Effector memory CD8-positive, alpha-beta T cell (primary cell): ENCODE data around the gene LONRF2.
"Not testable (repeated sequence)": the region's sequence is repeated elsewhere in the genome, so short reads cannot be mapped to it uniquely, and the experiment has no call there.

Source experiments
- ATAC-seq: fragments of 150-1000 bp; cut with Tn5 transposase; replicated peaks from 2 replicates; pipeline ENCODE4 v1.10.0; 2021; ENCODE audit warnings: mild to moderate bottlenecking, moderate library complexity
- DNase-seq, 3 experiments: peaks; one replicate each; pipeline ENCODE4 v3.0.0; 2021
- H3K27ac Mint-ChIP-seq, 2 donors: one replicate each; pipeline ENCODE4 v1.8.0; 2022; ENCODE audit warnings: mild to moderate bottlenecking in 2 of 2, mixed read lengths in 2 of 2, moderate library complexity in 2 of 2
- H3K27me3 Mint-ChIP-seq, 2 donors: one replicate each; pipeline ENCODE4 v1.8.0; 2022; ENCODE audit warnings: mixed read lengths in 2 of 2
- H3K36me3 Mint-ChIP-seq: one replicate; pipeline ENCODE4 v1.8.0; 2022; ENCODE audit warnings: mild to moderate bottlenecking, moderate library complexity, mixed read lengths; ENCODE audit not compliant: insufficient read depth
- H3K4me1 Mint-ChIP-seq, 2 donors: one replicate each; pipeline ENCODE4 v1.8.0; 2022; ENCODE audit warnings: low read depth in 2 of 2, mixed read lengths in 2 of 2
- H3K4me3 Mint-ChIP-seq, 2 donors: one replicate each; pipeline ENCODE4 v1.8.0; 2022; ENCODE audit warnings: mild to moderate bottlenecking in 2 of 2, mixed read lengths in 2 of 2, moderate library complexity in 2 of 2
- H3K9me3 Mint-ChIP-seq, 2 donors: one replicate each; pipeline ENCODE4 v1.8.0; 2022; ENCODE audit warnings: mixed read lengths in 2 of 2
- total RNA-seq, 9 experiments: gene quantifications; one replicate each; lab custom pipeline; 2026; lab: John Stamatoyannopoulos, UW

Gene LONRF2
- 0.17 to 10.9 (median 1.8) reads per million in 9 experiments for total RNA-seq

DNA sequence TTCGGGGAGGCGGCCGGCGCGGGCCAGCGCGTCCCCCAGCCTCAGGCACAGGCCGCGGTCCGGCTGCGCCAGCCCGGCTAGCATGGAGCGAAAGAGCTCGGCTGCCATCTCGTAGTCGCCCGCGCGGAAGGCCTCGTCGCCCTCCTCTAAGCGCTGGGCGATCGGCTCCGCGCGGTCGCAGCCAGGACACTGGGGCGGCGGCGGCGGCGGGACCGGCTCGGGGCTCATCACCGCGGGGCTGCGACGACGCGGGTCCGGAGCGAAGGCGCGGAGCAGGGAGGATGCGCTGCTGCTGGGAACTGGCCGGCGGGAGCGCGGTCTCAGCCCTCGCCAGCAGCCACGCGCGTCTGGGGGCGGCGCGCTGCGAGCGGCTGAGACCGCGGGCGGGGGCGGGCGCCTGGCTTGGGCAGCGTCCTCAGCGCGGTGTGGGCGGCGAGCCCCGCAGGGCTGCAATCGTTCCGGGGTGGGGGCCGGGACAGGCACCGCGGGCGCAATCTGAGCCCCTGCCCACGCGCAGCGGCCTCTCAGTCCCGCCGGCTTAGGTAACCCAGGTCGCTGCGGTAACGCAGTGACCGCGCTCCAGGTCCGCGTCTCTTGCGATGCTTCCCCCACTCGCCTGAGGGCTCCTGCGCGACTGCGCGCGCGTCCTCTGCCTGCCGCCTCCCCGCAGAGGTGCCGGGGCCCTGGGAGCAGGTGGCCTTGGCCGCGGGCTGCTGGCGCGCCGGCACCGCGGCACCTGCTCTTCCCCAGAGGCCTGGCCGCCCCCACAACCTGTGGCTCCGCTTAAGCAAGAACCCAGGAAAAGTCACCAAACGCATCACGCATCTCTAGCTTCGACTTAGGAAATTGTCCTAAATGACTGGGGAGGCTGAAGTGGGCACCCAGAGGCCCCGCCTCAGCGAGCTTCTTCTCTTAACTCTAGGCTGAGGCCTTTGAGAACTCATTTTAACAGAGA, at the start of gene LONRF2:
LONRF2 (minus strand) TSS at position 636 of the 955 bp plus-strand sequence; CDS start at position 228, 408 bp downstream.
- no peaks in the 10 kb centered on the region for H3K36me3 Mint-ChIP-seq
- H3K4me3 Mint-ChIP-seq = peak within 1 kb of the TSS; percentile 27 to 34
- H3K27me3 Mint-ChIP-seq = peaks cover 57 to 65% of the 10 kb centered on the region in 2 donors
- peaks cover 2 to 7% of the 10 kb centered on the region in 2 donors for H3K9me3 Mint-ChIP-seq
- H3K4me1 Mint-ChIP-seq = no peaks in the 10 kb centered on the region
- no peak within 1 kb of the TSS for H3K27ac Mint-ChIP-seq
- no peak for DNase-seq
- ATAC-seq = no peak

DNA sequence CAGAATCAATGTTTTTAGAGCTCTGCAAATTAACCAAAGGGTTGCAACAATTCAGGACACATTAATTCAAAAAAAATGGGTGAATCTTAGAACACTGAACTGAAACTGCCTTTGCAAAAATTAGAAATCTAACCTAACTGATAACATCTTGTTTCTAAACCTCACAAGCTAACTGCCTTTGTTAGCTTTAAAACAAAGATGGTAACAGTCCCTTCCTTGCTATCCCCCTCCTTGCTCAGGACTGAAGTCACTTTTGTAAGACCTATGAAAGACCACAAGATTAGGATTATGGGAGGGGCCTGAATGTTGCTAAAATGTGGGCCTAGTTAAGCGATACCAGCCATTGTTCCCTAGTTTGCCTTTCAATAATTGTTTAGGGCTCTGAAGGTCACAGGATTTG, 44.9 kb upstream of the LONRF2 start:
- Mint-ChIP-seq H3K4me1 (no peaks in the 10 kb centered on the region), H3K27me3 (peaks cover 36 to 47% of the 10 kb centered on the region in 2 donors), H3K9me3 (peaks cover 3 to 28% of the 10 kb centered on the region in 2 donors), H3K36me3 (no peaks in the 10 kb centered on the region), H3K4me3 (no peak overlapping the region), H3K27ac (no peak overlapping the region)
- no peak for DNase-seq
- no peak for ATAC-seq

DNA sequence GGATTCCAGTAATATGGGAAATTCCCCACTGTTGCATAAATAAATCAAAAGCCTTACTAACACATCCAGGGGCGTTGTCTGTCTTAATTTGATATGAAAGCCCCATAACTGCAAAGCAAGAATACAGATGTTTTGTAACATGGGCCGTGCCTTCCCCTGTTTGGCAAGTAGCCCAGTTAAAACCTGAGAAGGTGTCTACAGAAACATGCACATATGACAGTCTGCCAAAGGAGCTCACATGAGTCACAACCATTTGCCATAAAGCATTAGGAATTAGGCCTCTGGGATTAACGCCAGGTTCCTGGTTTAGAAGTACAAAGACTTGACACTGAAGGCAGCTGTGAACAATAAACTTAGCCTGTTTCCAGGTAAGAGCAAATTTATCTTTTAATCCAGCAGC, 43.1 kb upstream of the LONRF2 start:
- ATAC-seq (no peak), DNase-seq (no peak)
- Mint-ChIP-seq H3K27ac (no peak overlapping the region), H3K36me3 (no peaks in the 10 kb centered on the region), H3K4me1 (no peaks in the 10 kb centered on the region), H3K9me3 (peaks cover 4 to 18% of the 10 kb centered on the region in 2 donors), H3K4me3 (no peak overlapping the region), H3K27me3 (peaks cover 26 to 30% of the 10 kb centered on the region in 2 donors)

DNA sequence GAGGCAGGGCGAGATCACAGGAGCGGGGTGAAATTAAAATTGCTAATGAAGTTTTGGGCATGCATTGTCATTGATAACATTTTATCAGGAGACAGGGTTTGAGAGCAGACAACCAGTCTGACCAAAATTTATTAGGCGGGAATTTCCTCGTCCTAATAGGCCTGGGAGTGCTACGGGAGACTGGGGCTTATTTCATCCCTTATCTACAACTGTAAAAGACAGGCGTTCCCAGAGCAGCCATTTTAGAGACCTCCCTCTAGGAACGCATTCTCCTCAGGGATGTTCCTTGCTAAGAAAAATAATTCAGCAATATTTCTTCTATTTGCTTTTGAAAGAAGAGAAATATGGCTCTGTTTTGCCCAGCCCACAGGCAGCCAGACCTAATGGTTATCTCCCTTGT, 40.0 kb upstream of the LONRF2 start:
- peaks cover 4 to 13% of the 10 kb centered on the region in 2 donors for H3K9me3 Mint-ChIP-seq
- not testable (repeated sequence) for H3K36me3 Mint-ChIP-seq, H3K4me3 Mint-ChIP-seq, ATAC-seq, H3K4me1 Mint-ChIP-seq, H3K27ac Mint-ChIP-seq, DNase-seq
- H3K27me3 Mint-ChIP-seq = peaks cover 17 to 33% of the 10 kb centered on the region in 2 donors

DNA sequence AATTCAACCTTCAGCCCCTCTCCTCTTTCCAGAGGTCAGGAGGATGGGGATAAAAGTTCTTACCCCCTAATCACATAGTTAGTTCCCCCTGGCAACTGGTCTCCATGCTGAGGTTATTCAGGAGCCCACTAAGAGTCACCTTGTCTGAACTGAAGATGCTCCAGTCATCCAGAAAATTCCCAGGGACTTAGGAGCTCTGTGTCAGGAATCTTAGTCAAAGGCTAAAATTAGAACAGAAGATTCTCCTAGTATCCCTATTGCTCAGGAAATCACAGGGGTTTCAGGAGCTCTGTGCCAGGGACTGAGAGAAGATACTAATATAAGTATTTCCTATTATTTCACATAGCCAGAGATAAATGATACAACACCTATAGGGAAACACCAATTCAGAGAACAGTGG, 37.3 kb upstream of the LONRF2 start:
- H3K4me1 Mint-ChIP-seq = no peaks in the 10 kb centered on the region
- ATAC-seq (no peak), DNase-seq (no peak)
- no peak overlapping the region for H3K27ac Mint-ChIP-seq
- peaks cover 2% of the 10 kb centered on the region for H3K36me3 Mint-ChIP-seq
- peaks cover 4 to 13% of the 10 kb centered on the region in 2 donors for H3K9me3 Mint-ChIP-seq
- peaks cover 29 to 54% of the 10 kb centered on the region in 2 donors for H3K27me3 Mint-ChIP-seq
- H3K4me3 Mint-ChIP-seq = no peak overlapping the region

DNA sequence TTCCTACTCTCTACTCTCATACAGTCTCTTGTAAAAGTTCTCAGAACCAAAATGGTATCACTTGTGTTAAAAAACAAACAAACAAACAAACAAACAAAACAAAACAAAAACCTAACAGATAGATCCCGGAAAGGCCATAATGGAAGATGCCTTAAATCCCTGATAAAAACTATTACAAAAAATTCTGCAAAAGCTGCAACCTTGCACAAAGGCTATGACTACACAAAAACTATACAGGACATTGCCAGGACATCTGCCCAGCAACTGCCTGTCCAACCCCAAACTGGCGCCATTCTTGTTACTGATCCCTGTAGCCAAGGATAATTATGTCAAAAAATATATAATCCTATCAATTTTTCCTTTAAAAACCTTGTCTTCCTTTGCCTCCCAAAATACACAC, 36.3 kb upstream of the LONRF2 start:
- H3K27me3 Mint-ChIP-seq = peaks cover 31 to 60% of the 10 kb centered on the region in 2 donors
- H3K36me3 Mint-ChIP-seq = peaks cover 2% of the 10 kb centered on the region
- ATAC-seq (no peak), DNase-seq (no peak)
- H3K4me3 Mint-ChIP-seq = no peak overlapping the region
- no peak overlapping the region for H3K27ac Mint-ChIP-seq
- peaks cover 4 to 13% of the 10 kb centered on the region in 2 donors for H3K9me3 Mint-ChIP-seq
- H3K4me1 Mint-ChIP-seq = no peaks in the 10 kb centered on the region

DNA sequence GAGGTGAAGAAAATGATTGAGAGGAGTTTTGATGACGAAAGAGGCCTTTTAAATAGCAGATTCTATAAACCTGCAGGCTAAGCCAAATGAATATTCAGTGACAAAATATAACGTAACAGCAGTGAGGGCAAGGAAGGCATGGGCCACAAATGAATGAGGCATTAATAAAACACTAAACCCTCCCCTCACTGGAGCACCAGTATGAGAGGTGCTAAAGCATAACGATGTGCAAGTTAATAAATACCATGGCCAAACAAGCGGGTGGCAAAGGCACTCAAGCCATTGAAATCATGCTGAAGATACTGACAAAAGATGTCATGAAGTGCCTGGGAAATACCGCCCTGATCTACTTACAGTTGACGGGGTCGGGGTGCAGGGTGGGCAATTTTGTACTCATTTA, 30.2 kb upstream of the LONRF2 start:
- no peaks in the 10 kb centered on the region for H3K9me3 Mint-ChIP-seq

DNA sequence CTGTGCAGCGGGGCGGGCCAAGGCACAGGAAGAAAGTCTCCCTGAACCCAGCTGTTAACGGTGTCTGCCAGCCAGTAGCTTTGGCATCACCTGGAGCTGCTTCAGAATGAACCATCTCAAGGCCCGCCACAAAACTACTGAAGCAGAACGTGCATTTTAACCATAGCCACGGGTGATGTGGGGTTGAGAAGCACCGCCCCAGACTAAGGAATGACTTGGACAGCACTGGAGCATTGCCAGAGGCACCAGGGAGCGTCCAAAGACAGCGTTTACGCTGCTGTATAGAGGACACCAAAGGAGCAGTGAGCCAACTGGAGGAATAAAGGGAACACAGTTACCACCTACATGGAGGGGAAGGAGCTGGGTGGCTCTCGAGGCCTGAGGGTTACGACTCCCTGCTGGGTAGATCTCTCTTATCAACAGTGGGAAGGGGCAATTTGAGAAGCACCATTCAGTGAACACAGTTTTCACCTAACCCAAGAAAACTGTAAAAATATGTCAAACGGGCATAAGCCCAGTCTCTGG, 28.4 kb upstream of the LONRF2 start:
- Mint-ChIP-seq H3K27ac (no peak overlapping the region), H3K36me3 (peaks cover 2% of the 10 kb centered on the region), H3K9me3 (no peaks in the 10 kb centered on the region), H3K4me1 (no peaks in the 10 kb centered on the region), H3K4me3 (no peak overlapping the region), H3K27me3 (peaks cover 47 to 81% of the 10 kb centered on the region in 2 donors)
- ATAC-seq (no peak), DNase-seq (no peak)

More for the DNA sequence above, 30.2 kb upstream of the LONRF2 start:
- Mint-ChIP-seq H3K4me3 (no peak overlapping the region), H3K27ac (no peak overlapping the region), H3K27me3 (peaks cover 60 to 93% of the 10 kb centered on the region in 2 donors), H3K4me1 (no peaks in the 10 kb centered on the region), H3K36me3 (peaks cover 2% of the 10 kb centered on the region)
- no peak for DNase-seq
- no peak for ATAC-seq

DNA sequence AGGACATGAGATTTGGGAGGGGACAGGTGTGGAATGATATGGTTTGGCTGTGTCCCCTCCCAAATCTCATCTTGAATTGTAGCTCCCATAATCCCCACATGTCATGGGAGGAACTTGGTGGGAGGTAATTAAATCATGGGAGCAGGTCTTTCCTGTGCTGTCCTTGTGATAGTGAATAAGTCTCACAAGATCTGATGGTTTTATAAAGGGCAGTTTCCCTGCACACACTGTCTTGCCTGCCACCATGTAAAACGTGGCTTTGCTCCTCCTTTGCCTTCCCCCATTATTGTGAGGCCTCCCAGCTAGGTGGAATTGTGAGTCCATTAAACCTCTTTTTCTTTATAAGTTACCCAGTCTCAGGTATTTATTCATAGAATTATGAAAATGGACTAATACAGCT, 22.8 kb upstream of the LONRF2 start:
- not testable (repeated sequence) for H3K9me3 Mint-ChIP-seq, H3K4me3 Mint-ChIP-seq, H3K27ac Mint-ChIP-seq, H3K4me1 Mint-ChIP-seq, DNase-seq, H3K36me3 Mint-ChIP-seq, ATAC-seq
- H3K27me3 Mint-ChIP-seq = peaks cover 33 to 70% of the 10 kb centered on the region in 2 donors

DNA sequence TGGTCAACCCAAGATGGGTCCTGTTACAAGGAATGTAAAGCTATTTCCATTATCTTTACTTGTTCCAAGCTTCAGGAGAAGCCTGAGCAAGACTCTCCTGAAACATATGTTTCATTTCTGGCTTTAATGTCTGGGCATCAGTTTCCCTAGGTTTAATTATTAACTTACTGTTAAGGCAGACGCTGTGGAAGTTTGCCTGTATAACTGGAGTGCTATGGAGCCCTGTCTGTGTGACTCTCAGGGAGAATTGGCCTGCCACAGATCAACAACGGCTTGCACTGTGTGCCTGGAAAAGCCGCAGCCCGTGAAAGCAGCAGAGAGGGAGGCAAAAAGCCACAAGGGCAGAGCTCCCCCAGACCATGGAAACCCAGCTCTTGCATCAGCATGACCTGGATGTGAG, 22.1 kb upstream of the LONRF2 start:
- Mint-ChIP-seq H3K4me3 (no peak overlapping the region), H3K36me3 (no peaks in the 10 kb centered on the region), H3K27me3 (peaks cover 38 to 70% of the 10 kb centered on the region in 2 donors), H3K9me3 (no peaks in the 10 kb centered on the region), H3K27ac (no peak overlapping the region), H3K4me1 (no peaks in the 10 kb centered on the region)
- DNase-seq (no peak), ATAC-seq (no peak)

DNA sequence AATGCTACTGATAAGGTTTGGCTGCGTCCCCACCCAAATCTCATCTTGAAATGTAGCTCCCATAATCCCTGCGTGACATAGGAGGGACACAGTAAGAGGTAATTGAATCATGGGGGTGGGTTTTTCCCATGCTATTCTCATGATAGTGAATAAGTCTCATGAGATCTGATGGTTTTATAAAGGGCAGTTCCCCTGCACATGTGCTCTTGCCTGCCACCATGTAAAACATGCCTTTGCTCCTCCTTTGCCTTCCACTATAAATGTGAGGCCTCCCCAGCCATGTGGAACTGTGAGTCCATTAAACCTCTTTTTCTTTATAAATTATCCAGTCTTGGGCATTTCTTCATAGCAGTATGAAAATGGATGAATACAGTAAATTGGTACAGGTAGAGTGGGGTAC, 20.2 kb upstream of the LONRF2 start:
- H3K4me1 Mint-ChIP-seq, ATAC-seq, H3K27ac Mint-ChIP-seq, DNase-seq, H3K36me3 Mint-ChIP-seq, H3K4me3 Mint-ChIP-seq, H3K9me3 Mint-ChIP-seq: not testable (repeated sequence)
- peaks cover 32 to 58% of the 10 kb centered on the region in 2 donors for H3K27me3 Mint-ChIP-seq

DNA sequence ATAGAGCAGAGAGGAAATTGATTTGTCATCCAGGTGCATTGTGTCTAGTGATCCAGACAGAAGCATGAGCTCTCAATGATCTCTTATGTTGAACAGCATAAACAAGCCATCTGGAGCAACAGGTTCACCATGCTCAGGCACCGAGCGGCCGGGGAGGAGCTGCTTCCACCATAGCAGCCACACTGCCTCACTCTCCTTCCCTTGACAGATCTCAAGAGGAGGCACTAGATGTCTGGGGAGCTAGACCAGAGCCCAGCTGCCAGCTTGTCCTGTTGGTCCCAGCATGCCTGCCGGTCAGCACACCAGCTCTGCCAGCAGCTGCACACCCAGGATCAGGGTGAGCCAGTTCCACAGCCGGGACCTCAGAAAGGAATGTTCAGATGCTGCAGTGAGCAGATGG, 17.5 kb upstream of the LONRF2 start:
- ATAC-seq = no peak
- Mint-ChIP-seq H3K36me3 (no peaks in the 10 kb centered on the region), H3K4me1 (peaks cover 0 to 6% of the 10 kb centered on the region in 2 donors), H3K9me3 (no peaks in the 10 kb centered on the region), H3K4me3 (no peak overlapping the region), H3K27me3 (peaks cover 39 to 59% of the 10 kb centered on the region in 2 donors), H3K27ac (no peak overlapping the region)
- no peak for DNase-seq

DNA sequence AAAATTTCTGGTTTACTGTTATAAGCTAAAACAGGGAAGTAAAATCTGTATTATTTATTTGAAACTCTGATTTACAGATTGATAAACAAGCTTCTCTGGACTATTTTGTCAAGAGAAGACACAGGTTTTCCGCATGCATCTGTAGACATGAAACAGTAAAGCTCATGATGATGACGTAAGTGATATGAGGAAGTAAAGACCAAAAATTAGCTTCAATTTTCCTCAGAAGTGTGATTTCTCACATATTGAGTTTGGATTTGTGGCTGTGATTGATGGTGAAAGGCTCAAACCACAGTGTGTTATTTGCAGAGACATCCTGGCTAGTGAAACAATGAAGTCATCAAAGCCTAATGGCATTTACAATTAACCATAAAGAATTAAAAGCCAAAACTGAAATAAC, 12.6 kb upstream of the LONRF2 start:
- H3K27ac Mint-ChIP-seq = no peak overlapping the region
- DNase-seq (no peak), ATAC-seq (no peak)
- peaks cover 0 to 6% of the 10 kb centered on the region in 2 donors for H3K4me1 Mint-ChIP-seq
- H3K9me3 Mint-ChIP-seq = no peaks in the 10 kb centered on the region
- H3K4me3 Mint-ChIP-seq = no peak overlapping the region
- peaks cover 42 to 48% of the 10 kb centered on the region in 2 donors for H3K27me3 Mint-ChIP-seq
- H3K36me3 Mint-ChIP-seq = no peaks in the 10 kb centered on the region

DNA sequence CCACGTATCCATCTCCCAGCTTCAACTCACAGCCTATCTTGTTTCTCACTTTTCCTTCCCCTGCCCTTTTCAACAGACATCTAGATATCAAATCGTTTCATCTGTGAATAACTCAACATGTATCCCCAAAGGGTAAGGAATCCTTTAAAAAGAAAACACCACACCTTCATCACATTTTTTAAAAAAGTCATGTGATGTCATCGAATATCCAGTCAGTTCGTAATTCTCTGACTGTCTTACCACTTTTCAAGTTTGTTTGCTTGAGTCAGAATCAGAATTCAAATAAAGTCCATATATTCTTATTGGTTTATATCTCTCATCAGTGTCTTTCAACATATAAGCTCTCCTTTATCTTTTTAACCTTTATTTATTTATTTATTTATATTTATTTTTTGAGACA, 5.4 kb upstream of the LONRF2 start:
- DNase-seq (no peak), ATAC-seq (no peak)
- no peaks in the 10 kb centered on the region for H3K9me3 Mint-ChIP-seq
- no peaks in the 10 kb centered on the region for H3K36me3 Mint-ChIP-seq
- H3K4me1 Mint-ChIP-seq = no peaks in the 10 kb centered on the region
- no peak overlapping the region for H3K4me3 Mint-ChIP-seq
- H3K27me3 Mint-ChIP-seq = peaks cover 35 to 38% of the 10 kb centered on the region in 2 donors
- H3K27ac Mint-ChIP-seq = no peak overlapping the region
